RPMI7951 (cell line): ENCODE results near the gene KIF26A. TPM values are rescaled to one million over a fixed set of nuclear protein-coding genes. Genes with fewer than 3 reads are reported as not detected.
"Not testable (repeated sequence)": the region's sequence is repeated elsewhere in the genome, so short reads cannot be mapped to it uniquely, and the experiment has no call there.

ENCODE experiments used
- DNase-seq: peaks from one replicate; pipeline ENCODE4 v3.0.0-alpha.2; 2012; ENCODE audit warnings: low read depth
- total RNA-seq: library from RNA; depleted of rRNA; stranded (reverse); fragments of >200 nt; shearing (Covaris generic); gene quantifications from 2 replicates; pipeline ENCODE4 v1.2.3, GENCODE V29; 2014; rRNA removed

KIF26A gene
- total RNA-seq, 1 experiment from 2014 or later: not detected

GRCh38 chr14:104222396-104223036 is 84.1 kb downstream of the KIF26A start:
- DNase-seq: no peak

GRCh38 chr14:104223101-104224041 is 85.0 kb downstream of the KIF26A start:
- DNase-seq: no peak

GRCh38 chr14:104224131-104224505 is 85.7 kb downstream of the KIF26A start:
- DNase-seq: no peak

GRCh38 chr14:104224506-104225277 is 86.3 kb downstream of the KIF26A start:
- no peak for DNase-seq

- not testable (repeated sequence) for DNase-seq
These were observed 87.1 kb downstream of the KIF26A start for GRCh38 chr14:104225278-104226190.

GRCh38 chr14:104226421-104227383 is 88.3 kb downstream of the KIF26A start:
- DNase-seq: no peak

GRCh38 chr14:104227806-104228205 is 89.4 kb downstream of the KIF26A start:
- no peak for DNase-seq

- no peak for DNase-seq
These were observed 89.8 kb downstream of the KIF26A start for GRCh38 chr14:104228221-104228620.

- DNase-seq: no peak
These were observed 90.5 kb downstream of the KIF26A start for GRCh38 chr14:104228716-104229533.

GRCh38 chr14:104229534-104230055 is 91.2 kb downstream of the KIF26A start:
- no peak for DNase-seq

- no peak for DNase-seq
These were observed 91.9 kb downstream of the KIF26A start for GRCh38 chr14:104230119-104230815.

Other genes with a start within 250 kb of the KIF26A start
- not detected in 2 replicates for gene TDRD9, start 210.1 kb upstream of the KIF26A start, total RNA-seq
- not detected in 2 replicates for gene RD3L, start 196.1 kb upstream of the KIF26A start, total RNA-seq
- not detected in 2 replicates for gene ASPG, start 52.9 kb upstream of the KIF26A start, total RNA-seq